HEK293 (cell line): ENCODE results near the gene MED16.

Source experiments
- CTCF ChIA-PET: fragments of 350-600 bp; formaldehyde crosslinking; extraction: SDS; loops from one replicate; lab custom pipeline; 2021; ENCODE audit warnings: antibody characterized with exemption; lab: Yijun Ruan, JAX
- POLR2A ChIA-PET: fragments of 300-600 bp; formaldehyde crosslinking; extraction: SDS; loops from one replicate; lab custom pipeline; 2020; ENCODE audit warnings: antibody characterized with exemption, inconsistent platforms; lab: Yijun Ruan, JAX
- H3K27ac ChIP-seq: fragments of 200-500 bp; sonication (Bioruptor generic); 2 replicates; pipeline ENCODE4 v1.5.1; 2014; ENCODE audit warnings: low read depth, low read length, control low read depth, inconsistent platforms; ENCODE audit errors: extremely low read depth
- H3K36me3 ChIP-seq, 2 experiments: fragments of 200-500 bp in 1 of 2; sonication (Bioruptor generic) in 1 of 2; 1 replicate in 1 of 2; 2 replicates in 1 of 2; pipeline ENCODE4 v1.5.1; 2014 to 2017; ENCODE audit warnings: inconsistent platforms in 2 of 2, low read length in 2 of 2; ENCODE audit not compliant: control insufficient read depth in 2 of 2, insufficient read depth in 1 of 2
- H3K4me1 ChIP-seq: fragments of 200-500 bp; sonication (Bioruptor generic); 2 replicates; pipeline ENCODE4 v1.5.1; 2014; ENCODE audit warnings: mild to moderate bottlenecking, low read length, inconsistent platforms; ENCODE audit not compliant: control insufficient read depth, insufficient read depth
- H3K4me3 ChIP-seq: 2 replicates; pipeline ENCODE4 v1.5.1; 2011; ENCODE audit warnings: low read depth, mild to moderate bottlenecking, control low read depth, low read length, moderate library complexity
- H3K9me3 ChIP-seq: fragments of 200-500 bp; sonication (Bioruptor generic); 2 replicates; pipeline ENCODE4 v1.5.1; 2014; ENCODE audit warnings: low read depth, low read length, inconsistent platforms; ENCODE audit not compliant: control insufficient read depth, insufficient read depth
- ATF2 ChIP-seq: fragments of 450-650 bp; formaldehyde crosslinking; IDR thresholded peaks from 2 replicates; pipeline ENCODE4 v1.5.1; 2016; ENCODE audit warnings: missing biosample characterization, missing genetic modification characterization, low read depth
- KLF7 ChIP-seq: fragments of 450-650 bp; formaldehyde crosslinking; IDR thresholded peaks from 2 replicates; pipeline ENCODE4 v1.5.1; 2016; ENCODE audit warnings: missing biosample characterization, missing genetic modification characterization, borderline replicate concordance
- SCRT1 ChIP-seq: fragments of 450-650 bp; formaldehyde crosslinking; IDR thresholded peaks from 2 replicates; pipeline ENCODE4 v1.5.1; 2016; ENCODE audit warnings: missing biosample characterization, missing genetic modification characterization, borderline replicate concordance
- SP7 ChIP-seq: fragments of 450-650 bp; formaldehyde crosslinking; IDR thresholded peaks from 2 replicates; pipeline ENCODE4 v1.5.1; 2016; ENCODE audit warnings: missing biosample characterization, missing genetic modification characterization
- ZBTB1 ChIP-seq: fragments of 450-650 bp; formaldehyde crosslinking; IDR thresholded peaks from 2 replicates; pipeline ENCODE4 v1.5.1; 2016; ENCODE audit warnings: missing biosample characterization, missing genetic modification characterization
- ZBTB20 ChIP-seq: fragments of 450-650 bp; formaldehyde crosslinking; IDR thresholded peaks from 2 replicates; pipeline ENCODE4 v1.5.1; 2016; ENCODE audit warnings: missing biosample characterization, missing genetic modification characterization
- ZBTB8A ChIP-seq: fragments of 450-650 bp; formaldehyde crosslinking; IDR thresholded peaks from 2 replicates; pipeline ENCODE4 v1.5.1; 2016; ENCODE audit warnings: missing biosample characterization, missing genetic modification characterization
- ZEB2 ChIP-seq: fragments of 450-650 bp; formaldehyde crosslinking; IDR thresholded peaks from 2 replicates; pipeline ENCODE4 v1.5.1; 2016; ENCODE audit warnings: missing biosample characterization, missing genetic modification characterization
- ZNF184 ChIP-seq: fragments of 450-650 bp; IDR thresholded peaks from 2 replicates; pipeline ENCODE4 v1.5.1; 2018; ENCODE audit warnings: missing biosample characterization, mild to moderate bottlenecking, missing genetic modification characterization
- ZNF324 ChIP-seq: fragments of 450-650 bp; formaldehyde crosslinking; IDR thresholded peaks from 2 replicates; pipeline ENCODE4 v1.5.1; 2016; ENCODE audit warnings: missing biosample characterization, missing genetic modification characterization
- ZNF335 ChIP-seq: fragments of 450-650 bp; formaldehyde crosslinking; conservative IDR thresholded peaks from 2 replicates; pipeline ENCODE4 v1.5.1; 2016; ENCODE audit warnings: missing biosample characterization, missing genetic modification characterization
- ZNF423 ChIP-seq: fragments of 450-650 bp; formaldehyde crosslinking; IDR thresholded peaks from 2 replicates; pipeline ENCODE4 v1.5.1; 2016; ENCODE audit warnings: missing biosample characterization, missing genetic modification characterization
- ZNF433 ChIP-seq: fragments of 450-650 bp; formaldehyde crosslinking; IDR thresholded peaks from 2 replicates; pipeline ENCODE4 v1.5.1; 2016; ENCODE audit warnings: missing biosample characterization, missing genetic modification characterization, low read depth
- ZNF600 ChIP-seq: fragments of 450-650 bp; formaldehyde crosslinking; IDR thresholded peaks from 2 replicates; pipeline ENCODE4 v1.5.1; 2016; ENCODE audit warnings: missing biosample characterization, missing genetic modification characterization
- ZNF624 ChIP-seq: fragments of 450-650 bp; formaldehyde crosslinking; IDR thresholded peaks from 2 replicates; pipeline ENCODE4 v1.5.1; 2017; ENCODE audit warnings: missing biosample characterization, missing genetic modification characterization
- ZNF707 ChIP-seq: fragments of 450-650 bp; formaldehyde crosslinking; IDR thresholded peaks from 2 replicates; pipeline ENCODE4 v1.5.1; 2016; ENCODE audit warnings: missing biosample characterization, missing genetic modification characterization
- ZNF768 ChIP-seq: fragments of 450-650 bp; formaldehyde crosslinking; IDR thresholded peaks from 2 replicates; pipeline ENCODE4 v1.5.1; 2018; ENCODE audit warnings: missing biosample characterization, mild to moderate bottlenecking, missing genetic modification characterization
- ZNF785 ChIP-seq: fragments of 450-650 bp; formaldehyde crosslinking; IDR thresholded peaks from 2 replicates; pipeline ENCODE4 v1.5.1; 2016; ENCODE audit warnings: missing biosample characterization, missing genetic modification characterization
- ZXDB ChIP-seq: fragments of 450-650 bp; formaldehyde crosslinking; IDR thresholded peaks from 2 replicates; pipeline ENCODE4 v1.5.1; 2016; ENCODE audit warnings: missing biosample characterization, missing genetic modification characterization
- TF ChIP-seq, protein P1 (sequence below): fragments of 450-650 bp; formaldehyde crosslinking; IDR thresholded peaks from 2 replicates; pipeline ENCODE4 v1.5.1; 2016; ENCODE audit warnings: missing biosample characterization, missing genetic modification characterization
- TF ChIP-seq, protein P2 (sequence below): fragments of 450-650 bp; formaldehyde crosslinking; IDR thresholded peaks from 2 replicates; pipeline ENCODE4 v1.5.1; 2017; ENCODE audit warnings: missing biosample characterization, missing genetic modification characterization
- TF ChIP-seq, protein P3 (sequence below): fragments of 450-650 bp; formaldehyde crosslinking; IDR thresholded peaks from 2 replicates; pipeline ENCODE4 v1.5.0; 2017; ENCODE audit warnings: missing biosample characterization, missing genetic modification characterization, borderline replicate concordance
- TF ChIP-seq, protein P4 (sequence below): fragments of 450-650 bp; formaldehyde crosslinking; IDR thresholded peaks from 2 replicates; pipeline ENCODE4 v1.5.1; 2016; ENCODE audit warnings: missing biosample characterization, missing genetic modification characterization
- TF ChIP-seq, protein P5 (sequence below): fragments of 450-650 bp; formaldehyde crosslinking; IDR thresholded peaks from 2 replicates; pipeline ENCODE4 v1.5.1; 2016; ENCODE audit warnings: missing biosample characterization, missing genetic modification characterization
- TF ChIP-seq, protein P6 (sequence below): fragments of 450-650 bp; formaldehyde crosslinking; IDR thresholded peaks from 2 replicates; pipeline ENCODE4 v1.5.1; 2016; ENCODE audit warnings: missing biosample characterization, missing genetic modification characterization

The MED16 gene

GRCh38 chr19:925087-925525 is 32.1 kb upstream of the MED16 start:
- H3K27ac ChIP-seq, result peak overlapping the region; percentile 72
- H3K36me3 ChIP-seq, result peaks cover 0 to 13% of the 10 kb centered on the region in 2 experiments; a peak in 1 of 3 replicates
- POLR2A ChIA-PET, result interaction anchor here (0.6 to 0.8 kb wide), 2 partner anchors 27 to 59 kb away, joined by 3 read pairs; partner anchors contain the start of gene WDR18
- CTCF ChIA-PET, result interaction anchor here (1.2 to 5.8 kb wide), 2 partner anchors 46 to 58 kb away, joined by 3 to 116 read pairs; partner anchors contain the start of gene WDR18
- H3K4me1 ChIP-seq, result no peaks in the 10 kb centered on the region; the same call in 1 of the 2 replicates
- H3K4me3 ChIP-seq, result peak overlapping the region; percentile 83
- no peaks in the 10 kb centered on the region for H3K9me3 ChIP-seq
- TF ChIP-seq ZBTB8A (tag by site-specific recombination) (peak; percentile 50; the same call in 1 of the 2 replicates), ZBTB20 (tag by site-specific recombination) (peak; percentile 16; the same call in 1 of the 2 replicates), ZBTB1 (tag by site-specific recombination) (no peak), KLF7 (tag by site-specific recombination) (no peak), ZNF707 (no peak), ZNF785 (tag by site-specific recombination) (no peak), ZNF324 (tag by site-specific recombination) (0 out of 2 replicates have a peak, but pooled peaks have one; percentile 58), SP7 (peak; percentile 69; the same call in 1 of the 2 replicates), ZNF768 (peak; percentile 11; the same call in 1 of the 2 replicates), ZNF600 (0 out of 2 replicates have a peak, but pooled peaks have one; percentile 41), SCRT1 (tag by site-specific recombination) (no peak), ZNF423 (tag by site-specific recombination) (no peak), ZNF184 (no peak), ZNF433 (tag by site-specific recombination) (no peak), ZNF624 (tag by site-specific recombination) (no peak), ATF2 (tag by site-specific recombination) (peak; percentile 62; the same call in 1 of the 2 replicates), ZXDB (peak; percentile 90), ZEB2 (tag by site-specific recombination) (peak; percentile 91), ZNF335 (peak; percentile 61)
- TF ChIP-seq, protein P1, sequence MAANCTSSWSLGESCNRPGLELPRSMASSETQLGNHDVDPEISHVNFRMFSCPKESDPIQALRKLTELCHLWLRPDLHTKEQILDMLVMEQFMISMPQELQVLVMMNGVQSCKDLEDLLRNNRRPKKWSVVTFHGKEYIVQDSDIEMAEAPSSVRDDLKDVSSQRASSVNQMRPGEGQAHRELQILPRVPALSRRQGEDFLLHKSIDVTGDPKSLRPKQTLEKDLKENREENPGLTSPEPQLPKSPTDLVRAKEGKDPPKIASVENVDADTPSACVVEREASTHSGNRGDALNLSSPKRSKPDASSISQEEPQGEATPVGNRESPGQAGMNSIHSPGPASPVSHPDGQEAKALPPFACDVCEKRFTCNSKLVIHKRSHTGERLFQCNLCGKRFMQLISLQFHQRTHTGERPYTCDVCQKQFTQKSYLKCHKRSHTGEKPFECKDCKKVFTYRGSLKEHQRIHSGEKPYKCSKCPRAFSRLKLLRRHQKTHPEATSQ (tag by site-specific recombination), result peak; percentile 47; the same call in 1 of the 2 replicates
- TF ChIP-seq, protein P2, sequence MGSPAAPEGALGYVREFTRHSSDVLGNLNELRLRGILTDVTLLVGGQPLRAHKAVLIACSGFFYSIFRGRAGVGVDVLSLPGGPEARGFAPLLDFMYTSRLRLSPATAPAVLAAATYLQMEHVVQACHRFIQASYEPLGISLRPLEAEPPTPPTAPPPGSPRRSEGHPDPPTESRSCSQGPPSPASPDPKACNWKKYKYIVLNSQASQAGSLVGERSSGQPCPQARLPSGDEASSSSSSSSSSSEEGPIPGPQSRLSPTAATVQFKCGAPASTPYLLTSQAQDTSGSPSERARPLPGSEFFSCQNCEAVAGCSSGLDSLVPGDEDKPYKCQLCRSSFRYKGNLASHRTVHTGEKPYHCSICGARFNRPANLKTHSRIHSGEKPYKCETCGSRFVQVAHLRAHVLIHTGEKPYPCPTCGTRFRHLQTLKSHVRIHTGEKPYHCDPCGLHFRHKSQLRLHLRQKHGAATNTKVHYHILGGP (tag by site-specific recombination), result no peak
- TF ChIP-seq, protein P3, sequence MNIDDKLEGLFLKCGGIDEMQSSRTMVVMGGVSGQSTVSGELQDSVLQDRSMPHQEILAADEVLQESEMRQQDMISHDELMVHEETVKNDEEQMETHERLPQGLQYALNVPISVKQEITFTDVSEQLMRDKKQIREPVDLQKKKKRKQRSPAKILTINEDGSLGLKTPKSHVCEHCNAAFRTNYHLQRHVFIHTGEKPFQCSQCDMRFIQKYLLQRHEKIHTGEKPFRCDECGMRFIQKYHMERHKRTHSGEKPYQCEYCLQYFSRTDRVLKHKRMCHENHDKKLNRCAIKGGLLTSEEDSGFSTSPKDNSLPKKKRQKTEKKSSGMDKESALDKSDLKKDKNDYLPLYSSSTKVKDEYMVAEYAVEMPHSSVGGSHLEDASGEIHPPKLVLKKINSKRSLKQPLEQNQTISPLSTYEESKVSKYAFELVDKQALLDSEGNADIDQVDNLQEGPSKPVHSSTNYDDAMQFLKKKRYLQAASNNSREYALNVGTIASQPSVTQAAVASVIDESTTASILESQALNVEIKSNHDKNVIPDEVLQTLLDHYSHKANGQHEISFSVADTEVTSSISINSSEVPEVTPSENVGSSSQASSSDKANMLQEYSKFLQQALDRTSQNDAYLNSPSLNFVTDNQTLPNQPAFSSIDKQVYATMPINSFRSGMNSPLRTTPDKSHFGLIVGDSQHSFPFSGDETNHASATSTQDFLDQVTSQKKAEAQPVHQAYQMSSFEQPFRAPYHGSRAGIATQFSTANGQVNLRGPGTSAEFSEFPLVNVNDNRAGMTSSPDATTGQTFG (tag by site-specific recombination), result no peak
- TF ChIP-seq, protein P4, sequence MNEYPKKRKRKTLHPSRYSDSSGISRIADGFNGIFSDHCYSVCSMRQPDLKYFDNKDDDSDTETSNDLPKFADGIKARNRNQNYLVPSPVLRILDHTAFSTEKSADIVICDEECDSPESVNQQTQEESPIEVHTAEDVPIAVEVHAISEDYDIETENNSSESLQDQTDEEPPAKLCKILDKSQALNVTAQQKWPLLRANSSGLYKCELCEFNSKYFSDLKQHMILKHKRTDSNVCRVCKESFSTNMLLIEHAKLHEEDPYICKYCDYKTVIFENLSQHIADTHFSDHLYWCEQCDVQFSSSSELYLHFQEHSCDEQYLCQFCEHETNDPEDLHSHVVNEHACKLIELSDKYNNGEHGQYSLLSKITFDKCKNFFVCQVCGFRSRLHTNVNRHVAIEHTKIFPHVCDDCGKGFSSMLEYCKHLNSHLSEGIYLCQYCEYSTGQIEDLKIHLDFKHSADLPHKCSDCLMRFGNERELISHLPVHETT (tag by site-specific recombination), result peak; percentile 52; the same call in 1 of the 2 replicates
- TF ChIP-seq, protein P5, sequence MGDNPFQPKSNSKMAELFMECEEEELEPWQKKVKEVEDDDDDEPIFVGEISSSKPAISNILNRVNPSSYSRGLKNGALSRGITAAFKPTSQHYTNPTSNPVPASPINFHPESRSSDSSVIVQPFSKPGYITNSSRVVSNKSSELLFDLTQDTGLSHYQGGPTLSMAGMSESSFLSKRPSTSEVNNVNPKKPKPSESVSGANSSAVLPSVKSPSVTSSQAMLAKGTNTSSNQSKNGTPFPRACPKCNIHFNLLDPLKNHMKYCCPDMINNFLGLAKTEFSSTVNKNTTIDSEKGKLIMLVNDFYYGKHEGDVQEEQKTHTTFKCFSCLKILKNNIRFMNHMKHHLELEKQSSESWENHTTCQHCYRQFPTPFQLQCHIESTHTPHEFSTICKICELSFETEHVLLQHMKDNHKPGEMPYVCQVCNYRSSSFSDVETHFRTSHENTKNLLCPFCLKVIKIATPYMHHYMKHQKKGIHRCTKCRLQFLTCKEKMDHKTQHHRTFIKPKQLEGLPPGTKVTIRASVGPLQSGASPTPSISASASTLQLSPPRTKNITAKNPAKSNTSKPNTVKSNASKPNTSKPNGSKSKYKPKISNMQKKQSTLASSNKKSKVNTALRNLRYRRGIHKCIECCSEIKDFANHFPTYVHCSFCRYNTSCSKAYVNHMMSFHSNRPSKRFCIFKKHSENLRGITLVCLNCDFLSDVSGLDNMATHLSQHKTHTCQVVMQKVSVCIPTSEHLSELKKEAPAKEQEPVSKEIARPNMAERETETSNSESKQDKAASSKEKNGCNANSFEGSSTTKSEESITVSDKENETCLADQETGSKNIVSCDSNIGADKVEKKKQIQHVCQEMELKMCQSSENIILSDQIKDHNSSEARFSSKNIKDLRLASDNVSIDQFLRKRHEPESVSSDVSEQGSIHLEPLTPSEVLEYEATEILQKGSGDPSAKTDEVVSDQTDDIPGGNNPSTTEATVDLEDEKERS (tag by site-specific recombination), result 0 out of 2 replicates have a peak, but pooled peaks have one; percentile 38
- TF ChIP-seq, protein P6, sequence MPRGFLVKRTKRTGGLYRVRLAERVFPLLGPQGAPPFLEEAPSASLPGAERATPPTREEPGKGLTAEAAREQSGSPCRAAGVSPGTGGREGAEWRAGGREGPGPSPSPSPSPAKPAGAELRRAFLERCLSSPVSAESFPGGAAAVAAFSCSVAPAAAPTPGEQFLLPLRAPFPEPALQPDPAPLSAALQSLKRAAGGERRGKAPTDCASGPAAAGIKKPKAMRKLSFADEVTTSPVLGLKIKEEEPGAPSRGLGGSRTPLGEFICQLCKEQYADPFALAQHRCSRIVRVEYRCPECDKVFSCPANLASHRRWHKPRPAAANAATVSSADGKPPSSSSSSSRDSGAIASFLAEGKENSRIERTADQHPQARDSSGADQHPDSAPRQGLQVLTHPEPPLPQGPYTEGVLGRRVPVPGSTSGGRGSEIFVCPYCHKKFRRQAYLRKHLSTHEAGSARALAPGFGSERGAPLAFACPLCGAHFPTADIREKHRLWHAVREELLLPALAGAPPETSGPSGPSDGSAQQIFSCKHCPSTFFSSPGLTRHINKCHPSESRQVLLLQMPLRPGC (tag by site-specific recombination), result 0 out of 2 replicates have a peak, but pooled peaks have one; percentile 24
